HG03066 (cell line): ENCODE measurements around the gene PRKAR1B.
"Not testable (repeated sequence)": the region's sequence is repeated elsewhere in the genome, so short reads cannot be mapped to it uniquely, and the experiment has no call there.

Source experiments
- ATAC-seq: cut with Tn5 transposase; IDR thresholded peaks from one replicate; pipeline ENCODE4 v1.9.1; 2021; ENCODE audit warnings: low read depth; ENCODE audit not compliant: unreplicated experiment

The PRKAR1B gene

GRCh38 chr7:757741-758163 is 30.7 kb upstream of the PRKAR1B start:
- no peak for ATAC-seq

- no peak for ATAC-seq
Measured at GRCh38 chr7:756928-757560, 30.0 kb upstream of the PRKAR1B start.

- ATAC-seq, result no peak
Measured at GRCh38 chr7:756231-756927, 29.3 kb upstream of the PRKAR1B start.

GRCh38 chr7:755413-755805 is 28.3 kb upstream of the PRKAR1B start:
- no peak for ATAC-seq

GRCh38 chr7:754531-755412 is 27.7 kb upstream of the PRKAR1B start:
- no peak for ATAC-seq

DNA sequence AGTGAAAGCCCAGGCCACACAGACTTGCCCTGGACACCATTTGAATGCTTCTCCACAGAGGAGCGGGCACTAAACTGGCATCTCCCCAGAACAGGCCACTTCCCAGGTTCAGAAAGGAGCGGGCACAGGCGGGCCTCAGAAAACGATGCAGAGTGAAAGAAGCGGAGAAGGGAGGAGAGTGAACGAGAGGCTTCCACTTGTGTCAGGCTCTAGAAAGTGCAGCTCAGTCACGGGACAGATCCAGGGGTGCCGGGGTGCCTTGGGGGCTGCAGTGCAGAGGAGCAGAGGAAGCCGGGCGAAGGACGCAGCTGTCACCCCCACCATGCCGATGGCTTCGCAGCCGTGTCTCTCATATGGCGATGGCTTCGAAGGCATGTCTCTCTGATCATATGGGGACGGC is 26.1 kb upstream of the PRKAR1B start:
- ATAC-seq, result no peak

GRCh38 chr7:752256-752655 is 25.2 kb upstream of the PRKAR1B start:
- not testable (repeated sequence) for ATAC-seq

- no peak for ATAC-seq
Measured at GRCh38 chr7:751826-752225, 24.7 kb upstream of the PRKAR1B start.

- ATAC-seq, result no peak
Measured at GRCh38 chr7:750111-750905, 23.2 kb upstream of the PRKAR1B start.

DNA sequence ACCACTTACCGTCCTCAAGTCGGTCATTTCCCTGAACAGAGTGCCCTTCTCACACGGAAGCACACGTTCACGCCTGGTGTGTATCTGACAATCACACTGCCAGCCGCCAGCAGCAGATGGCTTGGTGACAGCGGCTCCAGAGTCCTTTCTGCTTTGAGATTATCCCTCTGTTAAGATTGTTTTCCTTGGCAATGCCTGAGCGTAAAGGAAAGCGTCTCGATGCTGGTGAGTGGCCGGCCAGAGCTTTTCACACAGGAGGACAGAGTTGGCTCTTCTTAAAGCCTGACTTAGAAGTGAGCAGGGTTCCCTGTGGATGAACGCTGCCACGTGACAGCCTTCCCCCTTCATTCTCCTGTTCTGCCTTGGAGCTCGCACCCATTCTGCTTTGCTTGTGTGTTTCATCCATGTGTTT is 22.1 kb upstream of the PRKAR1B start:
- ATAC-seq, result no peak

GRCh38 chr7:748446-748845 is 21.4 kb upstream of the PRKAR1B start:
- ATAC-seq, result no peak

GRCh38 chr7:747186-747585 is 20.1 kb upstream of the PRKAR1B start:
- ATAC-seq, result no peak

DNA sequence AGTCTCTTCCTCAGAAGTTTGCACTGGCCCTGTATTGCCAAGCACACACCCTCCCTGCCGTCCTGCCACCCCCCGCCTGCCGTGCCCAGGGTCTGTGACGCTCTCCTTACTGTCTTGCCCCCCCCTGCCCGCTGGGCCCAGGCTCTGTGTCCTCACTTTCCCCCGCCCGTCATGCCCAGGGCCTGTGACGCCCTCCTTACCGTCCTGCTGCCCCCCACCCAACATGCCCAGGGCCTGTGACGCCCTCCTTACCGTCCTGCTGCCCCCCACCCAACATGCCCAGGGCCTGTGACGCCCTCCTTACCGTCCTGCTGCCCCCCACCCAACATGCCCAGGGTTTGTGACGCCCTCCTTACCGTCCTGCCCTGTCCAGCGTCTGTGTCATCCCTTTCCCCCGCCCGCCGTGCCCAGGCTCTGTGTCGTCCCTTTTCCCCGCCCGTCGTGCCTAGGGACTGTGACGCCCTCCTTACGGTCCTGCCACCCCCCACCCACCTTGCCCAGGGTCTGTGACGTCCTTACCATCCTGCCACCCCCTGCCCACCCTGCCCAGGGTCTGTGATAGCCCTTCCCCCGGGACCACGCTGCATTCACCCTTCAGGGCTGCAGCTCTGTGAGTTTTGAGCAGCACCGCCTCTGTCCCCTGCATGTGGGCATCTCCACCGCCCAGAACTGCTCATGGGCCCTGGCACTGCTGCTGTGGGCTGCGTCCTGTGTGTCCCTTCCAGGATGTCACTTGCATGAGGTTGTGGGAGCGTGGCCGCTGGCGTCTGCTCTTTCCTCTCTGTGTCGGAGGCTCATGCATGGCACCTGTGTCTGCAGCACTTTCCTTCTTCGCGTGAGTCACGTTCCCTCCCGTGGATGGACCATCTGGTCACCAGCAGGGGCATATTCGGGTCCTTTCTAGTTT is 19.3 kb upstream of the PRKAR1B start:
- ATAC-seq, result no peak

DNA sequence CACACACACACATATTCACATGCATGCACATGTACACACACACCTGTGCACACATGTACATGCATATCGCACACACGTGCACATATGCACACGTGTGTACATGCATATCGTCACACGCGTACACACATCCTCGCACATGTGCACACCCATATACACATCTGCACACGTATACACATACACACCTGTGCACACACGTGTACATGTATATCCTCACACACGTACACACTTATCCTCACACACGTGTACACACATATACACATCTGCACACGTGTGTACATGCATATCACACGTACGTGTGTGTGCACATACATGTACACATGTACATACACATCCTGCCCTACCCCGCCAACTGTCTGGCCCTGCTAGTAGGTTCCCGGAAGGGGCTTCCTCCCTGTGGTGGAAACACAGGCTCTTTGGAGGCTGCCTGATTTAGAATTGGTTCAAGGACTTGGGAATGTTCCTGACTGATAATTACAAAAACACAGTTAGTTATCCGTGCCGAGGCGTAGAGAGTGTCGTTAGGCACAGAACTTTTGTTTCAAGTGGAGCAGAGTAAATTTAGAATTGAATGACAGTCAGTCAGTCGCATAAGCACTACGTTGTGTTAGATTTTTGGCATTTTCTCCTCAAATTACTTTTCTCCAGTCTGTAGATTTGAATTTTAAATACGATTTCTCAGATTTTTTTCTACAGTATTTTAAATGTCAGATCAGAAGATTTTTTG is 18.5 kb upstream of the PRKAR1B start:
- ATAC-seq, result no peak

DNA sequence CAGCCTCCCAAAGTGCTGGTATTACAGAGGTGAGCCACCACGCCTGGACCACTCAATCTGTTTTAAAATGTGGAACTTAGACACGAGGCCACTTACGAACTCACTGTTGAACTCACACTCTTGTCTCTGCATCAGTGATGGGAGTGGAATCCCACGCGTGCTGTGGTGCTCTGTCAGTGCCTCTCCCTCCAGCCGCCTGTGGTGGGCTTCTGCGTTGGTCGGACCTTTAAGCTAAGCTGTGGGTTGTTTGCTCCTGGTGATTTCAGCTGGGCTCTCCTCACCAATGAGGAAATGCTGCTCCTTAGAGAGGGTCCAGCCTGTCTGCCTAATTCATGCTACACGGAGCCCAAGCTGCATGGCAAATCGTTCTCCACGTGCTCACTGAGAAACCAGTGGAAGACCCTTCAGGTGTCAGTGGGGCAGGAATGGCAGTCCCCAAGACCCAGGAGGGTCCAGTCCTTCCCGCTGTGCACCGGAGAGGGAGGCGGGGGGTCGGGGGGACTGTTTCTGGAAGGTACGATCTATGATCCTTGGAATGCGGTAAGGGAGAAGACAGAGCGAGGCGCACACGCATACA is 17.9 kb upstream of the PRKAR1B start:
- no peak for ATAC-seq

- not testable (repeated sequence) for ATAC-seq
Measured at GRCh38 chr7:744128-744520, 17.0 kb upstream of the PRKAR1B start.

GRCh38 chr7:743341-744127 is 16.5 kb upstream of the PRKAR1B start:
- ATAC-seq, result not testable (repeated sequence)

- ATAC-seq, result no peak
Measured at GRCh38 chr7:742791-743190, 15.7 kb upstream of the PRKAR1B start.
